HepG2 (cell line): Measurements from ENCODE around the gene TLE7. TPM values are rescaled to one million over a fixed set of nuclear protein-coding genes. Genes with fewer than 3 reads are reported as not detected.

Source experiments
- GFI1 ChIP-seq: sonication (generic); formaldehyde crosslinking; IDR thresholded peaks from 2 replicates; pipeline ENCODE4 v1.5.0; 2020; ENCODE audit warnings: missing genetic modification reagents, mild to moderate bottlenecking, borderline replicate concordance
- HMG20A ChIP-seq: IDR thresholded peaks from 2 replicates; pipeline ENCODE4 v1.6.1; 2016; ENCODE audit warnings: borderline replicate concordance
- PRMT3 ChIP-seq: sonication (generic); formaldehyde crosslinking; IDR thresholded peaks from 2 replicates; pipeline ENCODE4 v1.8.1; 2022; ENCODE audit warnings: low read depth, mild to moderate bottlenecking, moderate library complexity, missing genetic modification reagents, borderline replicate concordance
- SRSF1 ChIP-seq: fragments of 200-400 bp; formaldehyde crosslinking; optimal IDR thresholded peaks from 2 replicates; pipeline ENCODE3; 2017; ENCODE audit warnings: mild to moderate bottlenecking, low read depth, low read length, moderate library complexity
- TBX3 ChIP-seq: fragments of 450-650 bp; IDR thresholded peaks from 2 replicates; pipeline ENCODE4 v1.6.1; 2017; ENCODE audit warnings: antibody characterized with exemption, mild to moderate bottlenecking, inconsistent platforms, borderline replicate concordance
- TOE1 ChIP-seq: sonication (generic); formaldehyde crosslinking; IDR thresholded peaks from 2 replicates; pipeline ENCODE4 v1.4.0; 2020; ENCODE audit warnings: mild to moderate bottlenecking, missing genetic modification reagents
- ZBTB40 ChIP-seq, 2 experiments: fragments of 450-650 bp in 1 of 2; sonication (generic) in 1 of 2; formaldehyde crosslinking in 1 of 2; IDR thresholded peaks; 2 replicates each; pipeline versions ENCODE4 v1.6.1 to v1.8.0; 2016 to 2022; ENCODE audit warnings: antibody characterized with exemption in 1 of 2, mild to moderate bottlenecking in 1 of 2, missing genetic modification reagents in 1 of 2
- ZNF138 ChIP-seq: sonication (generic); formaldehyde crosslinking; IDR thresholded peaks from 2 replicates; pipeline ENCODE4 v1.5.0; 2020; ENCODE audit warnings: mild to moderate bottlenecking, low read depth, missing genetic modification reagents
- ZNF230 ChIP-seq: sonication (generic); formaldehyde crosslinking; IDR thresholded peaks from 2 replicates; pipeline ENCODE4 v1.4.0; 2020; ENCODE audit warnings: mild to moderate bottlenecking, missing genetic modification reagents
- ZNF362 ChIP-seq: sonication (generic); formaldehyde crosslinking; IDR thresholded peaks from 2 replicates; pipeline ENCODE4 v1.4.0; 2020; ENCODE audit warnings: missing genetic modification reagents, mild to moderate bottlenecking, borderline replicate concordance
- ZNF432 ChIP-seq: sonication (generic); formaldehyde crosslinking; IDR thresholded peaks from 2 replicates; pipeline ENCODE4 v1.5.0; 2020; ENCODE audit warnings: missing genetic modification reagents, mild to moderate bottlenecking, borderline replicate concordance
- ZNF772 ChIP-seq: sonication (generic); formaldehyde crosslinking; IDR thresholded peaks from 2 replicates; pipeline ENCODE4 v1.5.0; 2020; ENCODE audit warnings: mild to moderate bottlenecking, missing genetic modification reagents
- ZNF891 ChIP-seq: sonication (generic); formaldehyde crosslinking; IDR thresholded peaks from 2 replicates; pipeline ENCODE4 v1.5.0; 2020; ENCODE audit warnings: mild to moderate bottlenecking, missing genetic modification reagents
- polyA plus RNA-seq, 8 experiments: library from polyadenylated mRNA; depleted of rRNA in 3 of 8; stranded (reverse) in 7 of 8; unstranded in 1 of 8; fragments of >200 nt; fragmentation: Illumina TruSeq in 4 of 8; extraction: Trizol in 4 of 8; gene quantifications; 2 replicates each; pipeline versions ENCODE4 v1.2.1 to v1.2.3, GENCODE V29; 2011 to 2016; ENCODE audit warnings: low read depth in 4 of 8, missing spikeins in 1 of 8, mixed read lengths in 1 of 8; ENCODE audit not compliant: insufficient read depth in 1 of 8
- total RNA-seq, 5 experiments: library from RNA; depleted of rRNA; stranded (reverse); fragments of >200 nt; fragmentation: Illumina TruSeq; extraction: Trizol; gene quantifications; 2 replicates each; pipeline ENCODE4 v1.2.3, GENCODE V29; 2016; ENCODE audit warnings: low read depth in 1 of 5
- TF ChIP-seq, protein P1 (sequence below): IDR thresholded peaks from 2 replicates; pipeline ENCODE4 v1.6.1; 2016; ENCODE audit warnings: missing genetic modification reagents, missing compliant biosample characterization
- TF ChIP-seq, protein P2 (sequence below): sonication (generic); formaldehyde crosslinking; IDR thresholded peaks from 2 replicates; pipeline ENCODE4 v1.4.0; 2020; ENCODE audit warnings: low read depth, mild to moderate bottlenecking, missing genetic modification reagents

Gene TLE7
- total and polyA plus RNA-seq, 2 of the 13 experiments (the other 11 are each of a cell fraction or from before 2014, with no cell fraction given), result not detected

DNA sequence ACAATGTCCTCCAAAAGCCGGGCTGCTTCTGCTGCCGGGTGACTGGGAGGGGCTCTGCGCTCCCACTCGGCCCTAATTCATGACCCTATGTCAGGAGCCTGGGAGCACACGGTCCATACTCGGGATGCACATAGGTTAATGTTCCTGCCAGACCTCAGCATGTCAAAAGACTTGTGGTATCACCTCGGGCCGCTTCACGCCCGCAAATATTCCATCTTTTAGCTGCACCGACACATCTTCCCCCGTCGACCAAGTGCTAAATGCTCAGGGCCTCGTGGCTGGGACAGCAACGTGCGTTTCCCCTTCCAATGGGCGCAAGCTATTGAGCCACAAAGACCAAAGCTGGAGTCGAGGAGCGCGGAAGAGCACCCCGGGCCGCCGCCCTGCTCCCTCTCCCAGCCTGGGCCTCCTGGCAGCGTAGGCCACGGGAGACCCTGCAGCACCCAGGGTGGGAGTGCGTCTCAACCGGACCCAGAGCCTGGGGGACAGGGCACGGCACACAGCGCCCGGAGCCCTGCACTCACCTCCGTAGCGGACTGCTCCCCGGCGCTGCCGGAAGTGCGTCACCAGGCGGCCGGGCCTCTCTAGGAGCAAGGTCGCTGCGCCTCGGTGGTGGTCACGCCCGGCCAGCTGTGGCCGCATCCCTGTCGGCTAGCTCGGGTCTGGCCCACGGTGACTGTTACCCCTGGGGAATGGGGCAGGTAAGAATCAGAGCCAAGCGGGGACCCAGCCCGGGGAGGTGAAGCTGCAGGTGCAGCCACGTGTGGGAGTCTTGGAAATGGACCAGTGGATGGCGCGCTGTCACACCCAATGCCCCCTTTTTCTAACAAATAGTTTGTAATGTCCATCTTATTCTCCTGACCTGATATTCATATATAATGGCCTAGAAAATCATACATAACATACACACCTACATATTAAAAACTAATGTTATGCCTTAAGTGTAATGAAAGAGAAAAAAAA, 20.1 kb upstream of the TLE7 start, which contains the start of gene ZNF23 (continued):
- TF ChIP-seq ZNF230 (CRISPR knock-in tag) (peak; percentile 98; the same call in 1 of the 2 replicates), HMG20A (CRISPR knock-in tag) (0 out of 2 replicates have a peak, but pooled peaks have one; percentile 32), TBX3 (peak; percentile 47; the same call in 1 of the 2 replicates), ZNF362 (CRISPR knock-in tag) (no peak; the same call in 1 of the 2 replicates), ZNF432 (CRISPR knock-in tag) (no peak), PRMT3 (CRISPR knock-in tag) (no peak), TOE1 (CRISPR knock-in tag) (peak; percentile 96), ZNF772 (CRISPR knock-in tag) (peak; percentile 96), SRSF1 (peak; percentile 92), ZNF138 (CRISPR knock-in tag) (peak; percentile 75), ZBTB40 (IDR thresholded peaks at IDR 0.05) (peak; percentile 59), ZBTB40 (CRISPR knock-in tag; IDR thresholded peaks at IDR 0.05) (peak; percentile 94), ZNF891 (CRISPR knock-in tag) (peak; percentile 98), GFI1 (peak; percentile 83; the same call in 1 of the 2 replicates)
- TF ChIP-seq, protein P1, sequence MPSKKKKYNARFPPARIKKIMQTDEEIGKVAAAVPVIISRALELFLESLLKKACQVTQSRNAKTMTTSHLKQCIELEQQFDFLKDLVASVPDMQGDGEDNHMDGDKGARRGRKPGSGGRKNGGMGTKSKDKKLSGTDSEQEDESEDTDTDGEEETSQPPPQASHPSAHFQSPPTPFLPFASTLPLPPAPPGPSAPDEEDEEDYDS (CRISPR knock-in tag), result peak; percentile 77
- TF ChIP-seq, protein P2, sequence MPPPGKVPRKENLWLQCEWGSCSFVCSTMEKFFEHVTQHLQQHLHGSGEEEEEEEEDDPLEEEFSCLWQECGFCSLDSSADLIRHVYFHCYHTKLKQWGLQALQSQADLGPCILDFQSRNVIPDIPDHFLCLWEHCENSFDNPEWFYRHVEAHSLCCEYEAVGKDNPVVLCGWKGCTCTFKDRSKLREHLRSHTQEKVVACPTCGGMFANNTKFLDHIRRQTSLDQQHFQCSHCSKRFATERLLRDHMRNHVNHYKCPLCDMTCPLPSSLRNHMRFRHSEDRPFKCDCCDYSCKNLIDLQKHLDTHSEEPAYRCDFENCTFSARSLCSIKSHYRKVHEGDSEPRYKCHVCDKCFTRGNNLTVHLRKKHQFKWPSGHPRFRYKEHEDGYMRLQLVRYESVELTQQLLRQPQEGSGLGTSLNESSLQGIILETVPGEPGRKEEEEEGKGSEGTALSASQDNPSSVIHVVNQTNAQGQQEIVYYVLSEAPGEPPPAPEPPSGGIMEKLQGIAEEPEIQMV (CRISPR knock-in tag), result peak; percentile 76; the same call in 1 of the 2 replicates
